ENCODE data around the gene TUBB3. TPM values are rescaled to one million over a fixed set of nuclear protein-coding genes. Genes with fewer than 3 reads are reported as not detected.

The TUBB3 gene
- total RNA-seq, 1 donor from 2014 or later = 26.4 TPM

DNA sequence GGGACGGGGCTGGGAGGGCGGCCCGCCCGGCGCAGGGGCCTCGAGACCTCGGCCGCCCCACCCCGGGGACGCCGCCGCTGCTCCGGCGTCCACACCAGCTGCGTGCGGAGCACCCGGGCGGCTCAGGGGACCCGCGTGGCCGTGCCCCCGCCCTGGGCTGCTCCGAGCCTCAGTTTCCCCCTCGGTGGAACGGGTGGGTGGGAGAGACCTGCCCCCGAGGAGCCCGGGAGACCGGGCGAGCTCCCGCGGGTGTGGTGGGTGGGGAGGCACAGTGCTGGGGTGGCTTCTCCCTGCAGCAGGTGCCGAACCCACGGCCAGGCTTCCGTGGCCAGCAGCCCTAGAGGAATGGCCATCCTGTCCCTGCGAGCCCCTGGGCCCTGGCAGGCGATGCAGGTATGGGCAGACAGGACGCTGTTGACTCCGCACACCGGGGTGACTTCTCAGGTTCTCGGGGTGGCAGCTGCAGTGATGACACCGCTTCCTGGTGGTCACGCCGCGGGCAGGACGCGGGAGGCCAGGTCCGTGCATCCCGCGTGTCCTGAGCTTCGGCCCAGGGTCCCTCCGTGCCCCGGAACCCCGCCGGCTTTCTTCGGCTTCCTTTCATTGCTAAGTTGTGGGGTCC, 26.1 kb downstream of the TUBB3 start:
- Mint-ChIP-seq H3K36me3 (no peaks in the 10 kb centered on the region), H3K4me3 (peak overlapping the region; percentile 80), H3K4me1 (peaks cover 6% of the 10 kb centered on the region), H3K27ac (peak overlapping the region; percentile 39), H3K9me3 (no peaks in the 10 kb centered on the region), H3K27me3 (ENCODE audit: low read depth) (peaks cover 31% of the 10 kb centered on the region)
- no peak for DNase-seq (ENCODE audit: low spot score in 2 of 2, unreplicated experiment in 2 of 2)
- TF ChIP-seq CTCF (IDR thresholded peaks at IDR 0.05; ENCODE audit: unreplicated experiment) = no peak

GRCh38 chr16:89949756-89950155, 26.6 kb downstream of the TUBB3 start:
- H3K4me3 Mint-ChIP-seq = peak overlapping the region; percentile 80
- TF ChIP-seq CTCF (IDR thresholded peaks at IDR 0.05; ENCODE audit: unreplicated experiment) = no peak
- H3K4me1 Mint-ChIP-seq = peaks cover 6% of the 10 kb centered on the region
- no peak for DNase-seq (ENCODE audit: low spot score in 2 of 2, unreplicated experiment in 2 of 2)
- peak overlapping the region; percentile 39 for H3K27ac Mint-ChIP-seq
- H3K36me3 Mint-ChIP-seq = no peaks in the 10 kb centered on the region
- H3K9me3 Mint-ChIP-seq = no peaks in the 10 kb centered on the region
- peaks cover 30% of the 10 kb centered on the region for H3K27me3 Mint-ChIP-seq (ENCODE audit: low read depth)

- Mint-ChIP-seq H3K4me3 (no peak overlapping the region), H3K36me3 (peaks cover 3% of the 10 kb centered on the region), H3K4me1 (peaks cover 6% of the 10 kb centered on the region), H3K27ac (no peak overlapping the region), H3K9me3 (no peaks in the 10 kb centered on the region), H3K27me3 (ENCODE audit: low read depth) (peaks cover 17% of the 10 kb centered on the region)
- no peak for DNase-seq (ENCODE audit: low spot score in 2 of 2, unreplicated experiment in 2 of 2)
- TF ChIP-seq CTCF (IDR thresholded peaks at IDR 0.05; ENCODE audit: unreplicated experiment) = no peak
These were observed 28.4 kb downstream of the TUBB3 start for GRCh38 chr16:89951509-89951908.

DNA sequence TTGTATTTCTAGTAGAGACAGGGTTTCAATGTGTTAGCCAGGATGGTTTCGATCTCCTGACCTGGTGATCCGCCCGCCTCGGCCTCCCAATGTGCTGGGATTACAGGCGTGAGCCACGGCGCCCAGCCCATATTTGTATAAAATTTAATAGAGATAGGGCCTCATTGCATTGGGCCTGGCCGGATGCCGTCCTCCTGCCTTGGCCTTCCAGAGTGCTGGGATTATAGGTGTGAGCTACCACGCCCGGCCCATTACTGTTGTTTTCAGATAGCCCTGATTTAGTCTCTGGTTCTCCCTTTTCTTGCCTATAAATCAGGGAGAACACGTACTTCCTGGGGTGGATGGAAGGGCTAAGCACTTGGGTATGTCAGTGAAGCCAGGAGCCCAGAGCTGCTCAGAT, 28.9 kb downstream of the TUBB3 start:
- DNase-seq (ENCODE audit: low spot score in 2 of 2, unreplicated experiment in 2 of 2) = no peak
- H3K36me3 Mint-ChIP-seq = peaks cover 6% of the 10 kb centered on the region
- H3K27me3 Mint-ChIP-seq (ENCODE audit: low read depth) = peaks cover 13% of the 10 kb centered on the region
- H3K9me3 Mint-ChIP-seq = no peaks in the 10 kb centered on the region
- no peak overlapping the region for H3K27ac Mint-ChIP-seq
- H3K4me3 Mint-ChIP-seq = no peak overlapping the region
- no peak for TF ChIP-seq CTCF (IDR thresholded peaks at IDR 0.05; ENCODE audit: unreplicated experiment)
- H3K4me1 Mint-ChIP-seq = peaks cover 6% of the 10 kb centered on the region

DNA sequence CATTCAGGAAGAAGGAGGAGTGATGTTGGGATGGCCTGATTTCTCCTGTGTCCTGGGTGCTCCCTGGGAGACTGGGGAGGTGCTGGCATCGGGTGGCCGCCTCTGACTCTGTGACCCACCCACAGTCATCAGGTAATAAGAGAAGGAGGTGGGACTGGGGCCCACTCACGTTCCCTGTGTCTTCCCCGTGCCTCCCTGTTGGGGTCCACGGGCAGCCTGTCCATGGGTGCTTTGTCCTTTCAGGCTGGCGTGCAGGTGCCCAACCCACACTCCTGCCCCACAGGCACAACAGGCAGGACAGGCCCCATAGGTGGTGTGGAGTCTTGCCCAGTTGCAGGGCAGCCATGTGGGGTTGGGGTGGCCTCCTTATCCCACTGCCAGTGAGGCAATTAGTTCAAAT, 29.4 kb downstream of the TUBB3 start:
- DNase-seq (ENCODE audit: low spot score in 2 of 2, unreplicated experiment in 2 of 2) = no peak
- peaks cover 8% of the 10 kb centered on the region for H3K27me3 Mint-ChIP-seq (ENCODE audit: low read depth)
- peaks cover 6% of the 10 kb centered on the region for H3K4me1 Mint-ChIP-seq
- no peak overlapping the region for H3K4me3 Mint-ChIP-seq
- peaks cover 6% of the 10 kb centered on the region for H3K36me3 Mint-ChIP-seq
- no peak overlapping the region for H3K27ac Mint-ChIP-seq
- no peak for TF ChIP-seq CTCF (IDR thresholded peaks at IDR 0.05; ENCODE audit: unreplicated experiment)
- H3K9me3 Mint-ChIP-seq = no peaks in the 10 kb centered on the region

Data from mesothelial cell of epicardium (in vitro differentiated cells).